HUES6 (cell line): Measurements from ENCODE around the gene DDX60.

ENCODE experiments used
- H3K27ac ChIP-seq: 2 replicates; pipeline ENCODE4 v1.7.0; 2013; ENCODE audit warnings: low read depth, mild to moderate bottlenecking, low read length, inconsistent platforms
- H3K27me3 ChIP-seq: 2 replicates; pipeline ENCODE4 v1.6.1; 2013; ENCODE audit warnings: low read length; ENCODE audit not compliant: control insufficient read depth, insufficient read depth
- H3K36me3 ChIP-seq: 2 replicates; pipeline ENCODE4 v1.6.1; 2013; ENCODE audit warnings: low read length; ENCODE audit not compliant: control insufficient read depth, insufficient read depth
- H3K4me1 ChIP-seq: 2 replicates; pipeline ENCODE4 v1.6.1; 2013; ENCODE audit warnings: low read length; ENCODE audit not compliant: control insufficient read depth, insufficient read depth
- H3K4me3 ChIP-seq: 2 replicates; pipeline ENCODE4 v1.5.1; 2013; ENCODE audit warnings: low read depth, low read length
- H3K9ac ChIP-seq: one replicate; pipeline ENCODE4 v1.6.1; 2013; ENCODE audit warnings: mild to moderate bottlenecking, low read length
- H3K9me3 ChIP-seq: 2 replicates; pipeline ENCODE4 v1.6.1; 2013; ENCODE audit warnings: low read depth, low read length; ENCODE audit not compliant: control insufficient read depth, insufficient read depth

DDX60 gene

GRCh38 chr4:168318266-168318895 is at the start of gene DDX60:
Gene DDX60, minus strand, starts transcription at chr4:168318752. Its CDS starts 7,493 bp downstream, at chr4:168311259.
- peak within 1 kb of the TSS; percentile 75 for H3K9ac ChIP-seq
- peak within 1 kb of the TSS; percentile 88 for H3K4me3 ChIP-seq
- H3K27me3 ChIP-seq, result no peaks in the 10 kb centered on the region
- no peaks in the 10 kb centered on the region for H3K36me3 ChIP-seq
- no peaks in the 10 kb centered on the region for H3K9me3 ChIP-seq
- peak within 1 kb of the TSS; percentile 68 for H3K27ac ChIP-seq
- H3K4me1 ChIP-seq, result peaks cover 13% of the 10 kb centered on the region; the same call in 1 of the 2 replicates

DNA sequence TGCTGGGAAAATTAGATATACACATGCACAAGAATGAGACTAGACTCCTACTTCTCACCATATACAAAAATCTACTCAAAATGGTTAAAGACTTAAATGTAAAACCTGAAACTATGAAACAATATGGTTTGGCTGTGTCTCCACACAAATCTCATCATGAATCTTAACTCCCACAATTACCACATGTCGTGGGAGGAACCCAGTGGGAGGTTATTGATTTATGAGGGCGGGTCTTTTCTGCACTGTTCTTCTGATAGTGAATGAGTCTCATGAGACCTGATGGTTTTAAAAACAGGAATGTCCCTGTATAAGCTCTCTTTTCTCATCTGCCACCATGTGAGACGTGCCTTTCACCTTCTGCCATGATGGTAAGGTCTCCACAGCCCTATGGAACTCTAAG is 48.5 kb upstream of the DDX60 start:
- H3K27ac ChIP-seq, result no peak overlapping the region
- H3K27me3 ChIP-seq, result no peaks in the 10 kb centered on the region
- H3K36me3 ChIP-seq, result no peaks in the 10 kb centered on the region
- H3K9me3 ChIP-seq, result no peaks in the 10 kb centered on the region
- no peak overlapping the region for H3K9ac ChIP-seq
- H3K4me3 ChIP-seq, result no peak overlapping the region
- H3K4me1 ChIP-seq, result no peaks in the 10 kb centered on the region

- Histone ChIP-seq H3K4me1 (no peaks in the 10 kb centered on the region), H3K9ac (no peak overlapping the region), H3K36me3 (no peaks in the 10 kb centered on the region), H3K27me3 (no peaks in the 10 kb centered on the region), H3K9me3 (no peaks in the 10 kb centered on the region), H3K4me3 (no peak overlapping the region), H3K27ac (no peak overlapping the region)
These were observed 43.5 kb upstream of the DDX60 start for GRCh38 chr4:168362025-168362401.

GRCh38 chr4:168361365-168362024 is 42.9 kb upstream of the DDX60 start:
- no peaks in the 10 kb centered on the region for H3K36me3 ChIP-seq
- no peak overlapping the region for H3K9ac ChIP-seq
- no peaks in the 10 kb centered on the region for H3K9me3 ChIP-seq
- H3K27ac ChIP-seq, result no peak overlapping the region
- no peak overlapping the region for H3K4me3 ChIP-seq
- H3K27me3 ChIP-seq, result no peaks in the 10 kb centered on the region
- H3K4me1 ChIP-seq, result no peaks in the 10 kb centered on the region

DNA sequence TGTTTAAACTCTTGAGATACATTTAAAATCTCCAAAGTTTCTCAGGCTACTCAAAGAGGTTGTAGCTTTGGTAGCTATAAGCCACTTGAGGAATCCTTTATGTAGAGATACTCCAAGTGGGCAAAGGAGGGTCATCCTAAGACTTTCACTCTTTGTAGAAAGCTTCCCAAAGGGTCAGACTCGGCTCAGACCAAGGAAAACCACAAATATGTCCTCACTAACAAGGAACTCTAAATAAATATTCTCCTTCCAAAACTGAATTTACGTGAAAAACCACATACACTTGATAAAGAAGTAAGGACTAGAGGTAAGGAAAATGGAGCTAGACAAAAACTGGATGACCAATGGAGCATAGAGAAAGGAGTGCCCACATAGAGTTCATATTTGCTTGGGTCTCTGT is 41.7 kb upstream of the DDX60 start:
- Histone ChIP-seq H3K9ac (no peak overlapping the region), H3K9me3 (no peaks in the 10 kb centered on the region), H3K4me3 (no peak overlapping the region), H3K27ac (no peak overlapping the region), H3K36me3 (no peaks in the 10 kb centered on the region), H3K27me3 (no peaks in the 10 kb centered on the region), H3K4me1 (no peaks in the 10 kb centered on the region)

GRCh38 chr4:168357941-168358340 is 39.4 kb upstream of the DDX60 start:
- Histone ChIP-seq H3K9me3 (no peaks in the 10 kb centered on the region), H3K4me1 (no peaks in the 10 kb centered on the region), H3K4me3 (no peak overlapping the region), H3K9ac (no peak overlapping the region), H3K36me3 (no peaks in the 10 kb centered on the region), H3K27me3 (no peaks in the 10 kb centered on the region), H3K27ac (no peak overlapping the region)

DNA sequence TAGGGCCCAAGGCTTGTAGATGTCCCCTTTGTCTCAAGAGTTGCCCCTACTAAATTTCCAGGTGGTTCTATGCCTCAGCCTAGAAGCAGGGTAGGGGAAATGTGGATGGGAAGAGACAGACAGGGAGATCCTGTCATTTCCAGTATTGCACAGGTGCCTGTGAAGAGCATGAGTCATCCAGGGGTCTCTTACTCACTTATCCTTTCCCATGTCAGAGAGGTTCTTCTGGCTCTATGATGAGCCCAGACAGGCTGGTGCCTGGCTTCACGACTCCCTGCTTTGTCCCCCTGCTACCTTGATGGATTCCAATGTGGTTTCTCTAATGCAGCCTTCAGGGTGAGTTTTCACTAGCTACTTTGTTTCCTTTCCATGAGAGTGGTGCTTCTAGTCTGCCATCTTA is 35.2 kb upstream of the DDX60 start:
- no peak overlapping the region for H3K9ac ChIP-seq
- no peaks in the 10 kb centered on the region for H3K36me3 ChIP-seq
- H3K27ac ChIP-seq, result no peak overlapping the region
- no peaks in the 10 kb centered on the region for H3K27me3 ChIP-seq
- no peak overlapping the region for H3K4me3 ChIP-seq
- H3K4me1 ChIP-seq, result no peaks in the 10 kb centered on the region
- no peaks in the 10 kb centered on the region for H3K9me3 ChIP-seq

GRCh38 chr4:168337550-168337940 is 19.0 kb upstream of the DDX60 start:
- H3K36me3 ChIP-seq, result no peaks in the 10 kb centered on the region
- no peak overlapping the region for H3K4me3 ChIP-seq
- H3K27ac ChIP-seq, result no peak overlapping the region
- no peaks in the 10 kb centered on the region for H3K9me3 ChIP-seq
- no peaks in the 10 kb centered on the region for H3K4me1 ChIP-seq
- no peak overlapping the region for H3K9ac ChIP-seq
- H3K27me3 ChIP-seq, result no peaks in the 10 kb centered on the region

GRCh38 chr4:168336837-168337549 is 18.4 kb upstream of the DDX60 start:
- H3K9me3 ChIP-seq, result no peaks in the 10 kb centered on the region
- no peak overlapping the region for H3K9ac ChIP-seq
- H3K36me3 ChIP-seq, result no peaks in the 10 kb centered on the region
- H3K4me1 ChIP-seq, result no peaks in the 10 kb centered on the region
- no peak overlapping the region for H3K27ac ChIP-seq
- no peak overlapping the region for H3K4me3 ChIP-seq
- H3K27me3 ChIP-seq, result no peaks in the 10 kb centered on the region

- Histone ChIP-seq H3K9ac (no peak overlapping the region), H3K4me1 (no peaks in the 10 kb centered on the region), H3K9me3 (no peaks in the 10 kb centered on the region), H3K27me3 (no peaks in the 10 kb centered on the region), H3K36me3 (no peaks in the 10 kb centered on the region), H3K27ac (no peak overlapping the region), H3K4me3 (no peak overlapping the region)
These were observed 17.1 kb upstream of the DDX60 start for GRCh38 chr4:168335621-168336020.

DNA sequence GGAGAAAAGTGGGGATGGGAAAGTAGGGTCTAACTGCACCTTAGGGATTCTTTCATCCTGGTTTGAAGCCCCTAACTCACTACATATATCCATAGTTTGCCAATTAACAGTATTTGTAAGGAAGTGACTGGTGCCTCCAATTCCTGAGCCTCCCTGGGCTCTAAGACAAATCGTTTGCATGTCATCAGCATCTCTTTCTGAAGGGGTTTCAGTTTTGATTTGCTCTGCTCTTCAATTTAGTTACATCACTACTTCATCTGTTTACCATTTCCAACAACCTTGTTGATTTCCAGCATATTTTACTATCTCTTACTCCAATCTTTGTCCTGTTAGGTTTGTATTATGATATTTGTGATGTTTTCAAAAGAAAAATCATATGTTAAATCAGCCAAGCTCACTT is 15.5 kb upstream of the DDX60 start:
- no peaks in the 10 kb centered on the region for H3K4me1 ChIP-seq
- no peak overlapping the region for H3K27ac ChIP-seq
- no peak overlapping the region for H3K4me3 ChIP-seq
- H3K9me3 ChIP-seq, result no peaks in the 10 kb centered on the region
- no peaks in the 10 kb centered on the region for H3K27me3 ChIP-seq
- H3K36me3 ChIP-seq, result no peaks in the 10 kb centered on the region
- H3K9ac ChIP-seq, result no peak overlapping the region
